WTC11 (cell line): ENCODE measurements around the gene FCER1G.

Source experiments
- E2F5 ChIP-seq: sonication (generic); formaldehyde crosslinking; IDR thresholded peaks from 2 replicates; pipeline ENCODE4 v1.8.1; 2022; ENCODE audit warnings: mild to moderate bottlenecking, moderate library complexity, missing genetic modification reagents
- HMGA2 ChIP-seq: fragments of 250-450 bp; sonication (Bioruptor Pico); IDR thresholded peaks from 2 replicates; pipeline ENCODE4 v1.4.0; 2021; ENCODE audit warnings: mild to moderate bottlenecking, moderate library complexity
- MYBL2 ChIP-seq: sonication (generic); formaldehyde crosslinking; IDR thresholded peaks from 2 replicates; pipeline ENCODE4 v1.8.1; 2023; ENCODE audit warnings: mild to moderate bottlenecking, moderate library complexity, missing genetic modification reagents
- TF ChIP-seq, protein P1 (sequence below): fragments of 200-600 bp; IDR thresholded peaks from 2 replicates; pipeline ENCODE4 v1.8.0; 2022; ENCODE audit warnings: antibody characterized with exemption

- TF ChIP-seq HMGA2 (CRISPR knock-in tag), result no peak
- TF ChIP-seq, protein P1, sequence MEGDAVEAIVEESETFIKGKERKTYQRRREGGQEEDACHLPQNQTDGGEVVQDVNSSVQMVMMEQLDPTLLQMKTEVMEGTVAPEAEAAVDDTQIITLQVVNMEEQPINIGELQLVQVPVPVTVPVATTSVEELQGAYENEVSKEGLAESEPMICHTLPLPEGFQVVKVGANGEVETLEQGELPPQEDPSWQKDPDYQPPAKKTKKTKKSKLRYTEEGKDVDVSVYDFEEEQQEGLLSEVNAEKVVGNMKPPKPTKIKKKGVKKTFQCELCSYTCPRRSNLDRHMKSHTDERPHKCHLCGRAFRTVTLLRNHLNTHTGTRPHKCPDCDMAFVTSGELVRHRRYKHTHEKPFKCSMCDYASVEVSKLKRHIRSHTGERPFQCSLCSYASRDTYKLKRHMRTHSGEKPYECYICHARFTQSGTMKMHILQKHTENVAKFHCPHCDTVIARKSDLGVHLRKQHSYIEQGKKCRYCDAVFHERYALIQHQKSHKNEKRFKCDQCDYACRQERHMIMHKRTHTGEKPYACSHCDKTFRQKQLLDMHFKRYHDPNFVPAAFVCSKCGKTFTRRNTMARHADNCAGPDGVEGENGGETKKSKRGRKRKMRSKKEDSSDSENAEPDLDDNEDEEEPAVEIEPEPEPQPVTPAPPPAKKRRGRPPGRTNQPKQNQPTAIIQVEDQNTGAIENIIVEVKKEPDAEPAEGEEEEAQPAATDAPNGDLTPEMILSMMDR, result no peak
- TF ChIP-seq E2F5, result no peak
- TF ChIP-seq MYBL2, result no peak
Observed at GRCh38 chr1:161225534-161226319, 10.6 kb downstream of the FCER1G start, which contains the start of gene TOMM40L.
